ENCODE results near the gene TDP2. TPM values are rescaled to one million over a fixed set of nuclear protein-coding genes. Genes with fewer than 3 reads are reported as not detected.
A peak's percentile ranks its signal among the peaks of the same experiment; 100 is the strongest.

Gene TDP2, protein sequence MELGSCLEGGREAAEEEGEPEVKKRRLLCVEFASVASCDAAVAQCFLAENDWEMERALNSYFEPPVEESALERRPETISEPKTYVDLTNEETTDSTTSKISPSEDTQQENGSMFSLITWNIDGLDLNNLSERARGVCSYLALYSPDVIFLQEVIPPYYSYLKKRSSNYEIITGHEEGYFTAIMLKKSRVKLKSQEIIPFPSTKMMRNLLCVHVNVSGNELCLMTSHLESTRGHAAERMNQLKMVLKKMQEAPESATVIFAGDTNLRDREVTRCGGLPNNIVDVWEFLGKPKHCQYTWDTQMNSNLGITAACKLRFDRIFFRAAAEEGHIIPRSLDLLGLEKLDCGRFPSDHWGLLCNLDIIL
- total RNA-seq (29.0 and 37.5 TPM in 2 replicates), polyA plus RNA-seq (32.5 and 33.2 TPM in 2 replicates), polyA minus RNA-seq (ENCODE audit: low replicate concordance) (2.3 and 4.7 TPM in 2 replicates)
- polyA plus RNA-seq (2012), result 27.5 and 30.0 TPM in 2 replicates

GRCh38 chr6:24666641-24667377 is at the start of gene TDP2, which contains the start of gene ACOT13:
Gene TDP2, minus strand, starts transcription at chr6:24666899. Its CDS starts 37 bp downstream, at chr6:24666862.
Gene ACOT13, plus strand, starts transcription at chr6:24667077. Its CDS starts 187 bp downstream, at chr6:24667264.
- peak within 1 kb of the TSS; percentile 91 for H3K4me2 ChIP-seq (ENCODE audit: extremely low read depth, insufficient read depth, low read length)
- H3K27ac ChIP-seq (ENCODE audit: insufficient read depth, low read length), result peak within 1 kb of the TSS; percentile 90
- H4K20me1 ChIP-seq (ENCODE audit: control insufficient read depth, extremely low read depth, insufficient read depth, low read length), result no peaks in the 10 kb centered on the region
- peak within 1 kb of the TSS; percentile 99 for H2AFZ ChIP-seq (ENCODE audit: low read length)
- H3K4me1 ChIP-seq (ENCODE audit: control insufficient read depth, extremely low read depth, insufficient read depth, low read length), result peaks cover 6% of the 10 kb centered on the region
- TF ChIP-seq, protein P1, sequence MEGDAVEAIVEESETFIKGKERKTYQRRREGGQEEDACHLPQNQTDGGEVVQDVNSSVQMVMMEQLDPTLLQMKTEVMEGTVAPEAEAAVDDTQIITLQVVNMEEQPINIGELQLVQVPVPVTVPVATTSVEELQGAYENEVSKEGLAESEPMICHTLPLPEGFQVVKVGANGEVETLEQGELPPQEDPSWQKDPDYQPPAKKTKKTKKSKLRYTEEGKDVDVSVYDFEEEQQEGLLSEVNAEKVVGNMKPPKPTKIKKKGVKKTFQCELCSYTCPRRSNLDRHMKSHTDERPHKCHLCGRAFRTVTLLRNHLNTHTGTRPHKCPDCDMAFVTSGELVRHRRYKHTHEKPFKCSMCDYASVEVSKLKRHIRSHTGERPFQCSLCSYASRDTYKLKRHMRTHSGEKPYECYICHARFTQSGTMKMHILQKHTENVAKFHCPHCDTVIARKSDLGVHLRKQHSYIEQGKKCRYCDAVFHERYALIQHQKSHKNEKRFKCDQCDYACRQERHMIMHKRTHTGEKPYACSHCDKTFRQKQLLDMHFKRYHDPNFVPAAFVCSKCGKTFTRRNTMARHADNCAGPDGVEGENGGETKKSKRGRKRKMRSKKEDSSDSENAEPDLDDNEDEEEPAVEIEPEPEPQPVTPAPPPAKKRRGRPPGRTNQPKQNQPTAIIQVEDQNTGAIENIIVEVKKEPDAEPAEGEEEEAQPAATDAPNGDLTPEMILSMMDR (conservative IDR thresholded peaks at IDR 0.05 in 1 of 2, IDR thresholded peaks at IDR 0.05 in 1 of 2; ENCODE audit: low read depth in 1 of 2, low read length in 2 of 2), result peak; percentile 52 to 60
- TF ChIP-seq EZH2 (IDR thresholded peaks at IDR 0.05; ENCODE audit: low read length, missing control alignments), result no peak
- DNase-seq (ENCODE audit: low read depth in 2 of 2), result peak; percentile 94 to 97
- H3K4me3 ChIP-seq (replicated peaks in 1 of 4; ENCODE audit: control extremely low read depth in 1 of 4, insufficient read depth in 1 of 4, low read depth in 3 of 4, low read length in 4 of 4), result peak within 1 kb of the TSS; percentile 79 to 99 (median 90)
- H3K36me3 ChIP-seq (ENCODE audit: control insufficient read depth, insufficient read depth, low read length), result no peaks in the 10 kb centered on the region
- peak within 1 kb of the TSS; percentile 84 for H3K9ac ChIP-seq (ENCODE audit: insufficient read depth, low read length)
- H3K79me2 ChIP-seq (ENCODE audit: control insufficient read depth, insufficient read depth, low read length), result peaks cover 17% of the 10 kb centered on the region
- H3K27me3 ChIP-seq (ENCODE audit: control insufficient read depth, insufficient read depth, low read length), result no peaks in the 10 kb centered on the region
- no peaks in the 10 kb centered on the region for H3K9me3 ChIP-seq (ENCODE audit: control insufficient read depth, insufficient read depth, low read depth, low read length)

GRCh38 chr6:24710519-24711303 is 44.0 kb upstream of the TDP2 start:
- H3K27me3 ChIP-seq (ENCODE audit: control insufficient read depth, insufficient read depth, low read length), result no peaks in the 10 kb centered on the region
- DNase-seq (ENCODE audit: low read depth in 2 of 2), result no peak
- H3K9me3 ChIP-seq (ENCODE audit: control insufficient read depth, insufficient read depth, low read depth, low read length), result no peaks in the 10 kb centered on the region
- H3K4me3 ChIP-seq (replicated peaks in 1 of 4; ENCODE audit: control extremely low read depth in 1 of 4, insufficient read depth in 1 of 4, low read depth in 3 of 4, low read length in 4 of 4), result no peak overlapping the region
- no peak for TF ChIP-seq EZH2 (IDR thresholded peaks at IDR 0.05; ENCODE audit: low read length, missing control alignments)
- TF ChIP-seq, protein P1 (conservative IDR thresholded peaks at IDR 0.05 in 1 of 2, IDR thresholded peaks at IDR 0.05 in 1 of 2; ENCODE audit: low read depth in 1 of 2, low read length in 2 of 2), result no peak
- H3K79me2 ChIP-seq (ENCODE audit: control insufficient read depth, insufficient read depth, low read length), result peaks cover 53% of the 10 kb centered on the region
- no peak overlapping the region for H3K27ac ChIP-seq (ENCODE audit: insufficient read depth, low read length)
- no peaks in the 10 kb centered on the region for H3K4me1 ChIP-seq (ENCODE audit: control insufficient read depth, extremely low read depth, insufficient read depth, low read length)
- peaks cover 2% of the 10 kb centered on the region for H4K20me1 ChIP-seq (ENCODE audit: control insufficient read depth, extremely low read depth, insufficient read depth, low read length)
- H3K9ac ChIP-seq (ENCODE audit: insufficient read depth, low read length), result no peak overlapping the region
- H2AFZ ChIP-seq (ENCODE audit: low read length), result no peak overlapping the region
- H3K36me3 ChIP-seq (ENCODE audit: control insufficient read depth, insufficient read depth, low read length), result peaks cover 6% of the 10 kb centered on the region
- H3K4me2 ChIP-seq (ENCODE audit: extremely low read depth, insufficient read depth, low read length), result no peak overlapping the region

Measured in fibroblast of lung (primary cell).